Neural progenitor cell (in vitro differentiated cells): Measurements from ENCODE around the gene MC3R. TPM values are rescaled to one million over a fixed set of nuclear protein-coding genes. Genes with fewer than 3 reads are reported as not detected.

ENCODE experiments used
- DNase-seq: peaks from one replicate; pipeline ENCODE4 v3.0.0-alpha.2; 2016; ENCODE audit warnings: low spot score
- H2AFZ ChIP-seq: fragments of 200-600 bp; sonication (generic); replicated peaks from 2 replicates; pipeline ENCODE4 v1.6.1; 2016; ENCODE audit warnings: antibody characterized with exemption
- H3F3A ChIP-seq: fragments of 200-600 bp; sonication (generic); 2 replicates; pipeline ENCODE4 v1.6.1; 2016; ENCODE audit warnings: antibody characterized with exemption, low read depth
- H3K27ac ChIP-seq: fragments of 200-600 bp; sonication (generic); 2 replicates; pipeline ENCODE4 v1.5.1; 2016; ENCODE audit warnings: mild to moderate bottlenecking
- H3K27me3 ChIP-seq: fragments of 200-600 bp; sonication (generic); 2 replicates; pipeline ENCODE4 v1.6.1; 2016; ENCODE audit warnings: mild to moderate bottlenecking, moderate library complexity
- H3K36me3 ChIP-seq: fragments of 200-600 bp; sonication (generic); 2 replicates; pipeline ENCODE4 v1.5.1; 2016
- H3K4me1 ChIP-seq: fragments of 200-600 bp; sonication (generic); 2 replicates; pipeline ENCODE4 v1.6.1; 2016; ENCODE audit warnings: mixed run types
- H3K4me2 ChIP-seq: fragments of 200-600 bp; sonication (generic); 2 replicates; pipeline ENCODE4 v1.6.1; 2016
- H3K4me3 ChIP-seq: fragments of 200-600 bp; sonication (generic); 2 replicates; pipeline ENCODE4 v1.5.1; 2016
- H3K79me2 ChIP-seq: fragments of 200-600 bp; sonication (generic); 2 replicates; pipeline ENCODE4 v1.6.1; 2016; ENCODE audit warnings: low read depth
- H3K9ac ChIP-seq: fragments of 200-600 bp; sonication (generic); 2 replicates; pipeline ENCODE4 v1.6.1; 2016
- H3K9me3 ChIP-seq: fragments of 200-600 bp; sonication (generic); 2 replicates; pipeline ENCODE4 v1.5.1; 2016; ENCODE audit warnings: low read depth
- H4K20me1 ChIP-seq: fragments of 200-600 bp; sonication (generic); 2 replicates; pipeline ENCODE4 v1.6.1; 2016; ENCODE audit warnings: low read depth
- H3K27ac Mint-ChIP-seq: 3 replicates; pipeline ENCODE4 v1.8.0; 2021; ENCODE audit warnings: mixed read lengths
- H3K27me3 Mint-ChIP-seq: 2 replicates; pipeline ENCODE4 v1.8.0; 2022; ENCODE audit warnings: low read depth, mild to moderate bottlenecking, inconsistent platforms, moderate library complexity, mixed read lengths; ENCODE audit not compliant: insufficient read depth
- H3K36me3 Mint-ChIP-seq: 3 replicates; pipeline ENCODE4 v1.8.0; 2021; ENCODE audit warnings: mixed read lengths
- H3K4me1 Mint-ChIP-seq: 3 replicates; pipeline ENCODE4 v1.8.0; 2021; ENCODE audit warnings: mixed read lengths
- H3K4me3 Mint-ChIP-seq: 3 replicates; pipeline ENCODE4 v1.8.0; 2021; ENCODE audit warnings: mild to moderate bottlenecking, moderate library complexity, mixed read lengths
- H3K9me3 Mint-ChIP-seq: 3 replicates; pipeline ENCODE4 v1.8.0; 2020; ENCODE audit warnings: mixed read lengths
- EZH2 ChIP-seq: fragments of 200-600 bp; sonication (generic); IDR thresholded peaks from 2 replicates; pipeline ENCODE4 v1.6.1; 2017; ENCODE audit warnings: antibody characterized with exemption, mild to moderate bottlenecking, moderate library complexity
- EZH2phosphoT487 ChIP-seq: fragments of 200-600 bp; sonication (generic); IDR thresholded peaks from 2 replicates; pipeline ENCODE4 v1.6.1; 2017; ENCODE audit warnings: antibody characterized with exemption
- total RNA-seq: library from RNA; depleted of rRNA; stranded (reverse); fragments of >200 nt; gene quantifications from 2 replicates; pipeline ENCODE4 v1.2.3, GENCODE V29; 2015; ENCODE audit warnings: low replicate concordance
- TF ChIP-seq, protein P1 (sequence below): fragments of 200-600 bp; sonication (generic); IDR thresholded peaks from 2 replicates; pipeline ENCODE4 v1.5.1; 2017; ENCODE audit warnings: antibody characterized with exemption, mild to moderate bottlenecking

MC3R gene
- not detected in 2 replicates for total RNA-seq

DNA sequence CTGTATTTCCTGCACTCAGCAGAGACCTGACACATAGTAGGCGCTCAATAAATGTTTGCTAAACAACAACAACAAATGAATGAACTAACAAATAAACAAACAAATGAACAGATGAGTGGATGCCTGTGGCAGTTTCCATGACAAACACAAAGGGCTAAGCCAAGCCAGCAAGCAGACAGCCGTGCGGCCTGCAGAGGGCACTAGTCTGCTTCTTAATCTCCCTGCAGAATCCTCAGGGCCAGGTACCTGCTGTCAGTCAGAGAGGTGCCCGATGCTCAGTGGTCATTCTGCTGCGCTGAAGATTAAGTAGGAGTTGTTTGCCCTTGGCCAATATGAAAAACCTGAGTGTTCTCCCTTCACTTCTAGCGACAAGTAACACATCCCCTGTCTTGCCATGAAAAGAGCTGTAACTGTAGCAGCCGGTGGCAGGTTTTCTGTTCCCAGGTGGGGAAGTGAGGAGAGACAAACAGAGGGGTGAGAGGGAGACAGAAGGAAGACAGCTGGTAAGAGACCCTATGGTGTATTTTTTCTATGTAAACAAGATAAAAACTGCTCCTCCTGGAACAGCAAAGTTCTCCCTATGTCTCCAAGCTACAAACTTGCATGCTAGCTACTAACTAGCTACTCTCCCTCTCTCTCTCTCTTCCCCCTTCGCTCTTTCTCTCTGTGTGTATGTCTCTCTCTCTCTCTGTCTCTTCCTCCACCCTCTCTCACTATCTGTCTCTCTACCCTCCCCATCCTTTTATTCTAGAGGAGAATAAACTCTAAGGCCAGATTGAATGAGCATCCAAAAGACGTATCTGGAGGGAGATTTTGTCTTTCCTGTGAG is at the start of gene MC3R:
Gene MC3R, plus strand, starts transcription at position 779 of the 829 bp plus-strand sequence. CDS start 112 bp downstream, outside the sequence.
- DNase-seq, result peak; percentile 75
- no peaks in the 10 kb centered on the region for H3K79me2 ChIP-seq
- H3F3A ChIP-seq, result no peaks in the 10 kb centered on the region
- TF ChIP-seq EZH2phosphoT487 (no peak), EZH2 (no peak)
- TF ChIP-seq, protein P1, sequence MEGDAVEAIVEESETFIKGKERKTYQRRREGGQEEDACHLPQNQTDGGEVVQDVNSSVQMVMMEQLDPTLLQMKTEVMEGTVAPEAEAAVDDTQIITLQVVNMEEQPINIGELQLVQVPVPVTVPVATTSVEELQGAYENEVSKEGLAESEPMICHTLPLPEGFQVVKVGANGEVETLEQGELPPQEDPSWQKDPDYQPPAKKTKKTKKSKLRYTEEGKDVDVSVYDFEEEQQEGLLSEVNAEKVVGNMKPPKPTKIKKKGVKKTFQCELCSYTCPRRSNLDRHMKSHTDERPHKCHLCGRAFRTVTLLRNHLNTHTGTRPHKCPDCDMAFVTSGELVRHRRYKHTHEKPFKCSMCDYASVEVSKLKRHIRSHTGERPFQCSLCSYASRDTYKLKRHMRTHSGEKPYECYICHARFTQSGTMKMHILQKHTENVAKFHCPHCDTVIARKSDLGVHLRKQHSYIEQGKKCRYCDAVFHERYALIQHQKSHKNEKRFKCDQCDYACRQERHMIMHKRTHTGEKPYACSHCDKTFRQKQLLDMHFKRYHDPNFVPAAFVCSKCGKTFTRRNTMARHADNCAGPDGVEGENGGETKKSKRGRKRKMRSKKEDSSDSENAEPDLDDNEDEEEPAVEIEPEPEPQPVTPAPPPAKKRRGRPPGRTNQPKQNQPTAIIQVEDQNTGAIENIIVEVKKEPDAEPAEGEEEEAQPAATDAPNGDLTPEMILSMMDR, result peak; percentile 82
- no peak within 1 kb of the TSS for H3K9ac ChIP-seq
- H3K4me3 Mint-ChIP-seq, result no peak within 1 kb of the TSS
- no peak within 1 kb of the TSS for H3K27ac Mint-ChIP-seq
- no peak within 1 kb of the TSS for H3K4me2 ChIP-seq
- H3K9me3 Mint-ChIP-seq, result peaks cover 6% of the 10 kb centered on the region
- no peak within 1 kb of the TSS for H3K4me3 ChIP-seq
- H3K4me1 ChIP-seq, result no peaks in the 10 kb centered on the region
- no peak within 1 kb of the TSS for H3K27ac ChIP-seq
- peaks cover 42% of the 10 kb centered on the region for H3K27me3 ChIP-seq
- H3K9me3 ChIP-seq, result no peaks in the 10 kb centered on the region
- peaks cover 13% of the 10 kb centered on the region for H3K27me3 Mint-ChIP-seq
- no peaks in the 10 kb centered on the region for H4K20me1 ChIP-seq
- H3K36me3 Mint-ChIP-seq, result no peaks in the 10 kb centered on the region
- H3K36me3 ChIP-seq, result no peaks in the 10 kb centered on the region
- H3K4me1 Mint-ChIP-seq, result no peaks in the 10 kb centered on the region
- no peak within 1 kb of the TSS for H2AFZ ChIP-seq

DNA sequence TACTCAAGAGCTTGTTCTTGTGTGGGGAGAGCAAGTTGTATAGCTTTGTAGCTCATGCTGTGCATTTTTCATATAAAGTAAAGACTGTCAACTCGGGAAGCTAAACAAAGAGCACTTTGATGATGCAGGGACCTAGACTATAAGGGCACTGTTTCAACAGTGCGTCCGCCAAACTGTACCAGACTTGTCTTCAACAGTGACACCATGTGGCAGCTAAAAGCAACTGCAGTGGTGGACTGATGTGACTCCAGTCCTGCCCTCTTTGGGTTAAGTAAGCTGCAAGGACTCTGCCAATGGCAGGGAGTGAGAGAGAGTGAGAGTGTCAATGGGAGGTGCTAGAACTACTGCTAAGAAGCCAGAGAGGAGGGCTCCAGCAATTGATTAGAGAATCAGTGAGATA is 48.1 kb upstream of the MC3R start:
- DNase-seq, result no peak
- H3K4me3 Mint-ChIP-seq, result no peak overlapping the region
- H3K9ac ChIP-seq, result no peak overlapping the region
- H3K79me2 ChIP-seq, result no peaks in the 10 kb centered on the region
- H3K36me3 ChIP-seq, result no peaks in the 10 kb centered on the region
- no peak overlapping the region for H3K27ac Mint-ChIP-seq
- H3K27ac ChIP-seq, result no peak overlapping the region
- H3K4me1 Mint-ChIP-seq, result no peaks in the 10 kb centered on the region
- no peaks in the 10 kb centered on the region for H3K27me3 Mint-ChIP-seq
- H3K27me3 ChIP-seq, result no peaks in the 10 kb centered on the region
- no peaks in the 10 kb centered on the region for H3K36me3 Mint-ChIP-seq
- H3K9me3 Mint-ChIP-seq, result peaks cover 18% of the 10 kb centered on the region
- no peak overlapping the region for H3K4me3 ChIP-seq
- H4K20me1 ChIP-seq, result no peaks in the 10 kb centered on the region
- H2AFZ ChIP-seq, result no peak overlapping the region
- no peak overlapping the region for H3K4me2 ChIP-seq
- H3K4me1 ChIP-seq, result no peaks in the 10 kb centered on the region
- H3F3A ChIP-seq, result no peaks in the 10 kb centered on the region
- no peaks in the 10 kb centered on the region for H3K9me3 ChIP-seq
- TF ChIP-seq EZH2 (no peak), EZH2phosphoT487 (no peak)
- TF ChIP-seq, protein P1, result peak; percentile 51

DNA sequence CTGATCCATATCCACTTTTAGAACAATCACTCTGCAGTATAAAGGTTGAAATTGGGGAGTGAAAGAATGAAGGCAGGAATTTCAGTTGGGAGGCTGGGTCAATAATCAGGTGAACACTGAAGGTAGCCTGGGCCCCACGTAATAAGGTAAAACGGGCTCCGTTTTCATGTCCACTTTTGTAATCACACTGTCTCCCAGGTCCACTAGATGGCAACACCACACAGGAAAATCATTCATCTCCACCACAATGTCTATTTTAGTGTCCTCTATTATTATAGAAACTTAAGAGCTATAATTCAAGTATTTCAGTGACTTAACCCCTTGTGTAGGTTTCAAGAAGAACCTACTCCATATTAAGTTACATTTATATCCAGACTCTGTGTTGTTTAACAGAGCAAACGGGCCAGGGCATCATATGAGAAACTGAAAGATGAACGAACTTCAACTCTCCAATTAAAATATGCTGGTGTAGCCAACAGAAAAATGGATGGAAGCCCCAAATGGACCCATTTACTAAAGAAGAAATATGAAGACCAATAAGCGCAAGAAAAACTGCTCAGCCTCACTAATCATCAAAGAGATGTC is 45.9 kb upstream of the MC3R start:
- Histone ChIP-seq H4K20me1 (no peaks in the 10 kb centered on the region), H2AFZ (no peak overlapping the region), H3K79me2 (no peaks in the 10 kb centered on the region), H3K27me3 (no peaks in the 10 kb centered on the region), H3K36me3 (no peaks in the 10 kb centered on the region), H3K4me2 (no peak overlapping the region), H3K9ac (no peak overlapping the region), H3K9me3 (no peaks in the 10 kb centered on the region), H3K27ac (no peak overlapping the region), H3F3A (no peaks in the 10 kb centered on the region), H3K4me3 (no peak overlapping the region), H3K4me1 (no peaks in the 10 kb centered on the region)
- H3K9me3 Mint-ChIP-seq, result peaks cover 18% of the 10 kb centered on the region
- H3K27me3 Mint-ChIP-seq, result no peaks in the 10 kb centered on the region
- H3K27ac Mint-ChIP-seq, result no peak overlapping the region
- no peak for DNase-seq
- H3K4me1 Mint-ChIP-seq, result no peaks in the 10 kb centered on the region
- no peaks in the 10 kb centered on the region for H3K36me3 Mint-ChIP-seq
- no peak for TF ChIP-seq EZH2
- TF ChIP-seq, protein P1, result peak; percentile 50
- no peak overlapping the region for H3K4me3 Mint-ChIP-seq
